Measurements from ENCODE around the gene LCAT. TPM values are rescaled to one million over a fixed set of nuclear protein-coding genes. Genes with fewer than 3 reads are reported as not detected.
"Not testable (repeated sequence)": the region's sequence is repeated elsewhere in the genome, so short reads cannot be mapped to it uniquely, and the experiment has no call there.

LCAT gene, protein sequence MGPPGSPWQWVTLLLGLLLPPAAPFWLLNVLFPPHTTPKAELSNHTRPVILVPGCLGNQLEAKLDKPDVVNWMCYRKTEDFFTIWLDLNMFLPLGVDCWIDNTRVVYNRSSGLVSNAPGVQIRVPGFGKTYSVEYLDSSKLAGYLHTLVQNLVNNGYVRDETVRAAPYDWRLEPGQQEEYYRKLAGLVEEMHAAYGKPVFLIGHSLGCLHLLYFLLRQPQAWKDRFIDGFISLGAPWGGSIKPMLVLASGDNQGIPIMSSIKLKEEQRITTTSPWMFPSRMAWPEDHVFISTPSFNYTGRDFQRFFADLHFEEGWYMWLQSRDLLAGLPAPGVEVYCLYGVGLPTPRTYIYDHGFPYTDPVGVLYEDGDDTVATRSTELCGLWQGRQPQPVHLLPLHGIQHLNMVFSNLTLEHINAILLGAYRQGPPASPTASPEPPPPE
- 3.1 and 6.0 TPM in 2 replicates for total RNA-seq (2014; rRNA removed; shearing (Covaris generic))

- DNase-seq (ENCODE audit: low read depth) = no peak
Measured at GRCh38 chr16:67943619-67944504, at the start of gene LCAT. Gene LCAT (minus strand): TSS chr16:67944120. CDS start chr16:67944101, 19 bp downstream.

- peak; percentile 77 for DNase-seq (ENCODE audit: low read depth)
Measured at GRCh38 chr16:67993207-67994039, 49.5 kb upstream of the LCAT start.

- DNase-seq (ENCODE audit: low read depth) = no peak
Measured at GRCh38 chr16:67992661-67993206, 48.8 kb upstream of the LCAT start.

DNA sequence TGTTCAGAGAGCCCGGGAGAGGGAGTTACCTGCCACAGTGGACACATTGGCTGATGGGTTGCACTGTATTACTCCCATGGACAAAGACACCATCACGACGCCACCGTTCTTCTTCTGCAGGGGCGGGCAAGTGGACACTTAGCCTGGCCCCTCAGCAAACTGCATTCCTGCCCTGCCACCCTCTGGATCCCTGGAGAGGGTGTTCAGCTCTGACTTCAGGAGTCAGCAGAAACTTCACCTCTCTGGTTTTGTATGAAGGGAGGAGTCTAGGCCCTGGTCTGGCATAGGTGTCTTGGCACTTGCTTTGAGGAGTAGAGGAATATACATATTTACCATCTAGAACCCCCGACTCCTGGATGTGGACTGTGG lies 46.1 kb upstream of the LCAT start:
- DNase-seq (ENCODE audit: low read depth) = no peak

DNA sequence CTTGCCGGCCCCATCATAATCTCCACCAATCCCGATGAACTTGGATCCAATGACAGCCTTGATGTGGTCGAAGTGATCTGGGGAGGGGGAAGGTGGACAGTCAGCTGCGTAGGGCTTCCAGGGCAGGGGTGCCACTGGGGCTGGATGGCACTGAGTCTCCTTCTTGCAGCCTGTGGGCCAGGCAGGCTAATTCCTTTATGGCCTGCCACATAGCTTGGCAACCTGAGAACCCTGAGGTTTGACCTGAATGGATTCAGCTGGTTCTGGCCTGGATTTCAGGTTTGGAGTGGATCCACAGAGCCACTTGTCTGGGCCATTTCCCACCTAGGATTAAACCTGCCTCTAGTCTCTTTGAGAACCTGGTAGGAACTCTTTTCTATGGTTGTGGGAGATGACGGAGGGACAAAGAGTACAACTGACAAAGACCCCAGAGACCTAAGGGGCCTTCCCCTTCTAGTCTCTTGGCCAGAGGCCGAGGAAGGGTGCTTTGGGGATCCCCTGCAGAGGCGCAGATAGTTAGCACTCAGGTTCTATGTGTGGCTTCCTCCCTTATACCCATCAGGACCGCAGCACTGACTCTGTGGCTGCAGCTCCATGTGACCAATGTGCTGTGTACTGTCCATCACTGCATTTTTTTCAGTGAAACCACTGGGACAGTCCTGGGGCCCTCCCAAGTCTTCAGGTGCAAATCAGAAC lies 45.5 kb upstream of the LCAT start:
- DNase-seq (ENCODE audit: low read depth) = no peak

- no peak for DNase-seq (ENCODE audit: low read depth)
Measured at GRCh38 chr16:67988675-67989074, 44.8 kb upstream of the LCAT start.

GRCh38 chr16:67987460-67988160 lies 43.7 kb upstream of the LCAT start:
- DNase-seq (ENCODE audit: low read depth) = peak; percentile 70

GRCh38 chr16:67986949-67987348 lies 43.0 kb upstream of the LCAT start:
- no peak for DNase-seq (ENCODE audit: low read depth)

- DNase-seq (ENCODE audit: low read depth) = no peak
Measured at GRCh38 chr16:67982011-67982696, 38.2 kb upstream of the LCAT start.

DNA sequence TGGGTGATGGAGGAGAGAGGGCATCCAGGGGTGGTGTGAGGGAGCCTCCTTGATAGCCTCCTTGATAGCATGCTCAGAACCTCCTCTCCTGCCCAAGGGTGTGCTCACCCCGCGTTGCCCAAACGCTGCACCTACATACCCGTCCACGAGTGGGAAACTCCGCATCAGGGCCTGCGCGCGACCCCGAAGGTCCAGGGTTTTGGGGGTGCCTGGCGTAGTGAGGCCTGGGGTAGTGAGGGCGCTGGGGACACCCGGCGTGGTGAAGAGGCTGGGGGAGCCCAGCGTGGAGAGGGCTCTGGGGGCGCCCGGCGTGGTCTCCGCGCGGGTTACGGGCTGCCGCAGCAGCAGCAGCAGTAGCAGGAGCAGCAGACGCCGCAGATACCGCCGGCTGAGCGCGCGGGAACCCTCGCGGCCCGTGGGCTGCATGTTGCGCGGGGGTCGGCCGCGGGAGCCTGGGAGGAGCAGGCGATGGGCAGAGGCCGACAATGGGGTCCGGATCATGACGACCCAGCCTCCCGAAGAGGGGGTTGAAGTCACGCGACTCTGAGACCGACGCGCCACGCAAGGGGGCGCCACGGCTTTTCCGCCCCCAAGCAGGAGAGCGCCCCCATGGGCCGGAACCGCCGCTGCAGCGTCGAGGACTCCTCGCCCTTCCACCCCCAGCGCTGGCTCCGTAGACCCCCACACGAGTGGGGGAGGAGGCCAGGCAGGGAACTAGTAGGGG lies 36.2 kb upstream of the LCAT start, which contains the start of gene DPEP3:
Gene DPEP3, minus strand, starts transcription at position 545 of the 724 bp plus-strand sequence. Its CDS starts 119 bp downstream, at position 426.
- DNase-seq (ENCODE audit: low read depth) = no peak

GRCh38 chr16:67977469-67978227 lies 33.7 kb upstream of the LCAT start:
- no peak for DNase-seq (ENCODE audit: low read depth)

DNA sequence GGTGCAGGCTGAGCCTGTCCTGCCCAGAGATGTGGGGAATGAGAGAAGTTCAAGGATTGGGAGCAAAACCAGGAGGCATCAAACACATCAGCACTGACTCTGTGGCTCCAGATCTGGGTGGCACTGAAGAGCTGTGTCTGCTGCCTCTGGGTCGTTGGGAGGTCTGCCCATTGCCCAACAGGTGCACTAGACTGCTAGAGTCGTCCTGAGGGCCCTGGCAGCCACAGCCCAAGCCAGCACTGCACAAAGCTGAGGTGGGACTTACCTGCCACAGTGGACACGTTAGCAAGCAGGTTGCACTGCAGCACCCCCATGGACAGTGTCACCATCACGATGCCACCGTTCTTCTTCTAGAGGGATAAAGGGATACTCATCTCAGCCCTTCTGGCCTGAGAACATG lies 33.1 kb upstream of the LCAT start:
- no peak for DNase-seq (ENCODE audit: low read depth)

DNA sequence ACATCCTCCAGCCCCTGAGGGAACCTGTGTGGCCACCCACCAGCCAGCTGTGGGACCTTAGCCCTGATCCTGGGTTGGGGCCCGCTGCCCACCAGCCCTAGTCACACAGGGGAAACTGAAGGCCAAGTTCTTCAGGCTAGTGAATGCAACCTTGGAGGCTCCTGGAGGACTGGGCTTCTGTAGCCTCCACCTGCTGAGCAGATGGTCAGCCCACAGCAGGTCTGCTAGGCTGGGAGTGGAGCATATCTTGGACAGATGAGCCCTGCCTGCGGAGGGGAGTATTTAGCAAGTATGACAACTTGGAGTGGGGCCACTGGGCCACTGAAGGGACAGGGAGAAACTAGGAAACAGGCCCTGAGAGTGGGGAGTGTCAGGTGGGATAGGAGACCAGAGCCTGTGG lies 32.3 kb upstream of the LCAT start:
- DNase-seq (ENCODE audit: low read depth) = no peak

DNA sequence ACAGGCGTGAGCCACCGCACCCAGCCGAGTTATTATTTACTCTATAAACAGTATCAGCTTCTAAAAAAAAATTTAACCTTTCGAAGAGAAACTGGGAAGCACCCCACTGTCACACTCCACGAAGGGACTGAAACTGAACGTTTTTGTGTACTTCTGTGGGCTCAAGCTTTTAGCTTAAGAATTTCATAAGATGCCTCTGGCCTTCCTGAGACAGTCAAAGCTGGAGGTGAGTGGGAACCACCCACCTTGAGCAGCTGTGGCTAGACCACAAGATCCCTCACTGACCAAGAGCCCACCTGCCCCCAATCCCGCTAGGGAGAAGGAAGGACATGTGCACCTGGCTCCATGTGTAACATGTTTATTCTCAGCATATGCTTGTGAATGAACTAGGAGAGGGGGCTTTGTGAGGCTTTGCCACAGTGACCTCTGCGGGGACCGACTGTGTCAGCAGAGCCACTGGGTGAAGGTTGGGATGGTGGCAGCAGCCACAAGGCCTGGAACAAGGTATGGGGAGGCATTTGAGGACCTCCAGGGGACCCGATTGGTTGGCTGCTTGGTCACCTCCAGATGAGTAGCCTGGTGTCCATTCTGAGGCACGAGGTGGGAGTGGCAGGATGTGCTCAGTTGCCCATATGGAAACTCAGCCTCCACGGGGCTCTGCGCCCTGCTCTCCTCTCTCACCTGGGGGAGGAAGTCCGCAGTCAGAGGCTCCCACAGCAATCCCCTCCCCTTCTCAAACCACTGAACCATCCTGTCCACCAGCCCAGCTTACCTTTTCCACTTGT lies 31.6 kb upstream of the LCAT start:
- no peak for DNase-seq (ENCODE audit: low read depth)

DNA sequence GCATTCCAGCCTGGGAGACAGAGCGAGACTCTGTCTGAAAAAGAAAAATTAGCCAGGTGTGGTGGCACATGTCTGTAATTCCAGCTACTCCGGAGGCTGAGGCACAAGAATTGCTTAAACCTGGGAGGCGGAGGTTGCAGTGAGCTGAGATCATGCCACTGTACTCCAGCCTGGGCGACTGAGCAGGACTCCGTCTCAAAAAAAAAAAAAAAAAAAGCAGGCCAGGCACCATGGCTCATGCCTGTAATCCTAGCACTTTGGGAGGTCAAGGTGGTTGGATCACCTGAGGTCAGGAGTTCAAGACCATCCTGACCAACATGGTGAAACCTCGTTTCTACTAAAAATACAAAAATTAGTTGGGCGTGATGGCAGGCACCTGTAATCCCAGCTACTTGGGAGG lies 28.4 kb upstream of the LCAT start:
- not testable (repeated sequence) for DNase-seq (ENCODE audit: low read depth)

GRCh38 chr16:67971111-67971510 lies 27.2 kb upstream of the LCAT start:
- no peak for DNase-seq (ENCODE audit: low read depth)
